IPS-18a (cell line): ENCODE measurements around the gene NMNAT2.

Source experiments
- H3K27ac ChIP-seq: one replicate; pipeline ENCODE4 v1.5.1; 2013; ENCODE audit warnings: low read length
- H3K27me3 ChIP-seq: one replicate; pipeline ENCODE4 v1.6.1; 2013; ENCODE audit warnings: mild to moderate bottlenecking, low read length; ENCODE audit not compliant: control insufficient read depth, insufficient read depth
- H3K36me3 ChIP-seq: one replicate; pipeline ENCODE4 v1.6.1; 2013; ENCODE audit warnings: low read depth, low read length; ENCODE audit not compliant: control insufficient read depth
- H3K4me1 ChIP-seq: one replicate; pipeline ENCODE4 v1.6.1; 2013; ENCODE audit warnings: low read depth, low read length; ENCODE audit not compliant: control insufficient read depth
- H3K4me3 ChIP-seq: one replicate; pipeline ENCODE4 v1.5.1; 2013; ENCODE audit warnings: low read length
- H3K9ac ChIP-seq: one replicate; pipeline ENCODE4 v1.6.1; 2013; ENCODE audit warnings: mild to moderate bottlenecking, low read length, moderate library complexity
- H3K9me3 ChIP-seq: one replicate; pipeline ENCODE4 v1.6.1; 2013; ENCODE audit warnings: low read depth, low read length; ENCODE audit not compliant: control insufficient read depth

NMNAT2 gene

GRCh38 chr1:183230413-183230812, 187.8 kb downstream of the NMNAT2 start:
- Histone ChIP-seq H3K36me3 (no peaks in the 10 kb centered on the region), H3K9ac (no peak overlapping the region), H3K4me3 (no peak overlapping the region), H3K27me3 (no peaks in the 10 kb centered on the region), H3K27ac (no peak overlapping the region), H3K9me3 (no peaks in the 10 kb centered on the region), H3K4me1 (peaks cover 20% of the 10 kb centered on the region)

- Histone ChIP-seq H3K27ac (no peak overlapping the region), H3K9me3 (no peaks in the 10 kb centered on the region), H3K27me3 (no peaks in the 10 kb centered on the region), H3K36me3 (no peaks in the 10 kb centered on the region), H3K9ac (no peak overlapping the region), H3K4me1 (peaks cover 6% of the 10 kb centered on the region), H3K4me3 (no peak overlapping the region)
Measured at GRCh38 chr1:183228347-183229220, 189.6 kb downstream of the NMNAT2 start.

- H3K9me3 ChIP-seq, result no peaks in the 10 kb centered on the region
- H3K36me3 ChIP-seq, result no peaks in the 10 kb centered on the region
- no peaks in the 10 kb centered on the region for H3K27me3 ChIP-seq
- H3K27ac ChIP-seq, result no peak overlapping the region
- peaks cover 6% of the 10 kb centered on the region for H3K4me1 ChIP-seq
- H3K9ac ChIP-seq, result no peak overlapping the region
- H3K4me3 ChIP-seq, result no peak overlapping the region
Measured at GRCh38 chr1:183227422-183228346, 190.5 kb downstream of the NMNAT2 start.

GRCh38 chr1:183226963-183227362, 191.2 kb downstream of the NMNAT2 start:
- Histone ChIP-seq H3K4me3 (no peak overlapping the region), H3K27me3 (no peaks in the 10 kb centered on the region), H3K9me3 (no peaks in the 10 kb centered on the region), H3K27ac (no peak overlapping the region), H3K9ac (no peak overlapping the region), H3K36me3 (no peaks in the 10 kb centered on the region), H3K4me1 (peaks cover 6% of the 10 kb centered on the region)

GRCh38 chr1:183226361-183226760, 191.8 kb downstream of the NMNAT2 start:
- H3K27ac ChIP-seq, result no peak overlapping the region
- no peaks in the 10 kb centered on the region for H3K36me3 ChIP-seq
- H3K9me3 ChIP-seq, result no peaks in the 10 kb centered on the region
- no peaks in the 10 kb centered on the region for H3K27me3 ChIP-seq
- peaks cover 6% of the 10 kb centered on the region for H3K4me1 ChIP-seq
- no peak overlapping the region for H3K9ac ChIP-seq
- no peak overlapping the region for H3K4me3 ChIP-seq

GRCh38 chr1:183223467-183223866, 194.7 kb downstream of the NMNAT2 start:
- Histone ChIP-seq H3K9me3 (no peaks in the 10 kb centered on the region), H3K27me3 (no peaks in the 10 kb centered on the region), H3K36me3 (no peaks in the 10 kb centered on the region), H3K9ac (no peak overlapping the region), H3K4me1 (peaks cover 8% of the 10 kb centered on the region), H3K4me3 (no peak overlapping the region), H3K27ac (no peak overlapping the region)

- Histone ChIP-seq H3K27me3 (no peaks in the 10 kb centered on the region), H3K9ac (no peak overlapping the region), H3K4me1 (peaks cover 11% of the 10 kb centered on the region), H3K27ac (no peak overlapping the region), H3K36me3 (no peaks in the 10 kb centered on the region), H3K9me3 (no peaks in the 10 kb centered on the region), H3K4me3 (no peak overlapping the region)
Measured at GRCh38 chr1:183222909-183223308, 195.3 kb downstream of the NMNAT2 start.

- Histone ChIP-seq H3K4me3 (no peak overlapping the region), H3K27me3 (no peaks in the 10 kb centered on the region), H3K36me3 (no peaks in the 10 kb centered on the region), H3K27ac (no peak overlapping the region), H3K9me3 (no peaks in the 10 kb centered on the region), H3K4me1 (peaks cover 11% of the 10 kb centered on the region), H3K9ac (no peak overlapping the region)
Measured at GRCh38 chr1:183219616-183220009, 198.6 kb downstream of the NMNAT2 start.

GRCh38 chr1:183218971-183219615, 199.1 kb downstream of the NMNAT2 start:
- Histone ChIP-seq H3K9ac (no peak overlapping the region), H3K4me3 (no peak overlapping the region), H3K4me1 (peaks cover 11% of the 10 kb centered on the region), H3K27me3 (no peaks in the 10 kb centered on the region), H3K27ac (no peak overlapping the region), H3K36me3 (no peaks in the 10 kb centered on the region), H3K9me3 (no peaks in the 10 kb centered on the region)

GRCh38 chr1:183218027-183218618, 200.1 kb downstream of the NMNAT2 start:
- Histone ChIP-seq H3K27me3 (no peaks in the 10 kb centered on the region), H3K36me3 (no peaks in the 10 kb centered on the region), H3K9ac (no peak overlapping the region), H3K27ac (no peak overlapping the region), H3K9me3 (no peaks in the 10 kb centered on the region), H3K4me3 (no peak overlapping the region), H3K4me1 (peaks cover 11% of the 10 kb centered on the region)

- Histone ChIP-seq H3K36me3 (no peaks in the 10 kb centered on the region), H3K4me1 (peaks cover 11% of the 10 kb centered on the region), H3K4me3 (no peak overlapping the region), H3K27me3 (no peaks in the 10 kb centered on the region), H3K9ac (no peak overlapping the region), H3K9me3 (no peaks in the 10 kb centered on the region), H3K27ac (no peak overlapping the region)
Measured at GRCh38 chr1:183215936-183216335, 202.2 kb downstream of the NMNAT2 start.
